Hepatic stellate cell (primary cell): ENCODE results near the gene DNAJC19.

Source experiments
- DNase-seq: peaks from one replicate; pipeline ENCODE4 v3.0.0; 2011; ENCODE audit warnings: low spot score

Gene DNAJC19

GRCh38 chr3:180961087-180961486 is 28.4 kb downstream of the DNAJC19 start:
- DNase-seq, result no peak

- no peak for DNase-seq
Observed at GRCh38 chr3:180959691-180960090, 29.8 kb downstream of the DNAJC19 start.

- no peak for DNase-seq
Observed at GRCh38 chr3:180947761-180948390, 41.7 kb downstream of the DNAJC19 start.

GRCh38 chr3:180940826-180941225 is 48.7 kb downstream of the DNAJC19 start:
- DNase-seq, result no peak

- DNase-seq, result no peak
Observed at GRCh38 chr3:180934638-180935037, 54.9 kb downstream of the DNAJC19 start.
